Stimulated activated CD8-positive, alpha-beta memory T cell treated with anti-CD3 and anti-CD28 coated beads, Interleukin-15, amount 100 ng/mL, for 1 hour (primary cell): ENCODE measurements around the gene MANEAL.

Experiments used
- DNase-seq: peaks from one replicate; pipeline ENCODE4 v3.0.0-alpha.2; 2020; ENCODE audit warnings: low read depth

The MANEAL gene

DNA sequence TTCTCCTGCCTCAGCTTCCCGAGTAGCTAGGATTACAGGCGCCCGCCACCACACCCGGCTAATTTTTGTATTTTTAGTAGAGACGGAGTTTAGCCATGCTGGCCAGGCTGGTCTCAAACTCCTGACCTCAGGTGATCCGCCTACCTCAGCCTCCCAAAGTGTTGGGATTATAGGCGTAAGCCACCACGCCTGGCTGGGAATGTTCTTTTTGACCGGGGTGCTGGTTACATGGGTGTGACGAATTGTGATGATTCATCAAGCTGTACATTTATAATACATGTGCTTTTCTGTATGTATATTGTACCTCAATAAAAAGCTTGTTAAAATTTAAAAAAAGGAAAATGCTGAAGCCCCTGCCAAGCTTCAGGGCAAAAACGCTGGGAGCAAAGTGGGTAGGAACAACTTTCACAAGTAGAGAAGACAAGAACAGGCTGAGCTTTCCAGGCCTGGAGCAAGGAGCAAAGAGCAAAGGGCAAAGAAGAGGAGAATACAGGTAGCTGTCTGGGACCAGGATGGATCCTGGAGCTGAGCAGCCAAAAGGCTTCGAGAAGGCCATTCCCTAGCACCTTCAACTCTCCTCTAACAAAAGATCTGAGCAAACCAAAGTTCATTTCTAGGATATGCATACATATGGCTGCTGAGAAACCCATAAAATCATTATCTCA, 34.9 kb downstream of the MANEAL start:
- DNase-seq: no peak

DNA sequence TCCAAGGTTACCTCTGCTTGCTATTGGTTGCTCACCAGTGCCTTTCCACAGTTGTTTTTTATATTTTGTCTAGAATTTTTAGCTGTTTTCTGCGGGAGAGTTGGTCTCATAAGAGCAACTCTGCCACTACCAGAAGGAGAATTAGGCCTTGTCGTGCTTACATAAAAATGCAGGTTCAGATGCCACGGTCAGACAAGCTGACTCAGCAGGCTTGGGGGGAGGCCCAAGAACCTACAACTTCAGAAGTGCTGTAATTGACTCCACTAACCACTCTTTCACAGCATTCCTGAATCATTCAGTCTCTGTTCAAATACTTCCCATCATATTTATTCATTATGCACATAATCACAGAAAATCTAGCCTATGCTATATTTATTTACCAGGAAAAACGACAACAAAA, 37.5 kb downstream of the MANEAL start:
- no peak for DNase-seq

DNA sequence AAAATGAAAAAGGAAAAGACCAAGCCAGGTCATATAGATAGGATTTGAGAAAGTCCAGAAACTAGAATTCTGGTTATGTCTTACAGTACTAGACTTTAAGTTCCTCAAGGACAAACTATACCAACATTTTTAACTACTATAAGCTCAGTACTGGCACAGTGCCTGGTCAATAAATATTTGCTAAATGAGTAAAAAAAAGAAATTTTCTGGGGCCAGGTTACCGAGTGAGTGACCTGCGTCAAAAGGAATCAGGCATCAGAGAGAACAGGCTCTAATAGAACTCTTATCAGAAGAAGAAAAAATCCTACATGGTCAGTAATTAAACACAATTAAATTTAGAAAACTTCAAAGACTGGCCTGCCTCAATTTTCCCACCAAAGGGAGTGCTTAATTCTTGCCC, 38.2 kb downstream of the MANEAL start:
- no peak for DNase-seq

DNA sequence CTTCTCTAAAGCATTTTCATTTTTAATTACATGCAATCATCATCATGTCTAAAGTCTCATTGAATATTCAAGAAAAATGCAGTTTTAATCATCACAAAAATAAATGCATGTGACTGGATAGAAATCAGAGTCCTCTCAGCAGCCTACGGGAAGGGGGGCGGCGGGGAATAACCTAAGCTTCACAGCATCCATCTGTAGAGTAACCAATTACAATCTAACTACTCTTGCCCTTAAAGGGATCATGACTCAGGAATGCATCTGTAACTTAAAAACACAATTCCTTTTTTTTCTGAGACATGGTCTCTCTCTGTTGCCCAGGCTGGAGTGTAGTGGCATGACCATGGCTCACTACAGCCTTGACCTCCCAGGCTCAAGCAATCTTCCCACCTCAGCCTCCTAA, 43.1 kb downstream of the MANEAL start:
- DNase-seq: no peak

DNA sequence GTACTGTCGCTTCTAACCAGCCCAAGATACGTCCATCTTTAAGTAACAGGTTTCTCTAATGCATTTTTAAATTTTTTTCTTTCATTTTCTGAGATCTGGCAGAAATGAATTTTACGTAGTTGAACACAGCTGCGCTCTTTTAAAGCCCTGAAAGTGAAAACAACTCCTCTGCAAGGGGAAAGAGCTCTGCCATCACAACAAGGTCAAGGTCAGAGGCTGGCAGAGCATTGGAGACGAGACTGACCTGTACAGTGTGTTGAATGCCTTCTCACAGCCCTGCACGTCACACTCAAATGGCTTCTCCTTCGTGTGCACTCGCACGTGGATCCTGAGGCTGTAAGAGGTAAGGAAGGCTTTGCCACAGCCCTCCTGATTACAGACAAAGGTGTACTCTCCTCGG, 46.0 kb downstream of the MANEAL start:
- DNase-seq: no peak

DNA sequence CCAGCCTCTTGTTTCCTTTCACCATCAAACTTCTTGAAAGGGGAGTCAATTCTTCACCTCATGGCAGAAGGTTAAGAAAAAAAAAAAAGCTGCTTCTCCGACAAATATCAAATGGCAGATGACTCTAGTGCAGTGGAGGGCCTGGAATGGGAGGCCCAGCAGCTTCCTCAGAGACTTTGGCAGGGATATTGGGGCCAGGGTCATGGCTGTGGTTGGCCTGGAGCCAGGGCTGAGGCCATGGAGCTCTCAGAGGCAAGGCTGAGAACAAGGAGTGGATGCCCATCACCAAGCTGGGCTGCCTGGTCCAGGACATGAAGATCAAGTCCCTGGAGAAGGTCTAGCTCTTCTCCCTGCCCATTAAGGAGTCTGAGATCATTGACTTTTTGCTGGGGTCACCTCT, 47.1 kb downstream of the MANEAL start:
- no peak for DNase-seq

DNA sequence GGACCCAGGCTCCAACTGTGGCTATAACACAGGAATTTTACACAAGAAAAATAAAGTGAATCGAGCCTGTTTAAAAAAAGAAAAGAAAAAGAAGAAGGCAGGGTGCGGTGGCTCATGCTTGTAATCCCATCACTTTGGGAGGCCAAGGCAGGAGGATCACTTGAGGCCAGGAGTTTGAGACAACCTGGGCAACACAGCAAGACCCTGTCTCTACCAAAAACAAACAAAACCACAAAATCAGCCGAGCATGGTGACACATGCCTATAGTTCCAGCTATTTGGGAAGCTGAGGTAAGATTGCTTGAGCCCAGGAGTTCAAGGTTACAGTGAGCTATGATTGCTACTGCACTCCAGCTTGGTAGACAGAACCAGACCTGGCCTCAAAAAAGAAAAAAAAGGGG, 48.0 kb downstream of the MANEAL start:
- DNase-seq: no peak

DNA sequence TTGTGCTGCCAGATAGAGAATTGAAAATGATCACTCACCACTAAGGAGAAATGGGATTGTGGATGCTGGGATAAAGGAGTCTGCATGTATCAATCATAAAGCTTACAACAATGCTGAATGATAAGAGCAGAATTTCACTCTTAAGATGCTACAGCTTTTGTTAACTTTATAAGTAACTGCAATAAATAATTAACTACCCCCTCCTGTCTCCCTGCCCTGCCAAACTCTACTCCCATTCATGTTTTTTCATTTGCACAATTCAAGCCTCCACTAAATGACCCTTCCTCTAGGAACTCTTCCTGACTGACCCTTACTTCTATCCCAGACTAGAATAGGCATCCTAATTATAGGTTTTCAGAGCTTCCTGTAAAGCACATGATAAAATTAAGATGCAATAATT, 50.9 kb downstream of the MANEAL start:
- no peak for DNase-seq

DNA sequence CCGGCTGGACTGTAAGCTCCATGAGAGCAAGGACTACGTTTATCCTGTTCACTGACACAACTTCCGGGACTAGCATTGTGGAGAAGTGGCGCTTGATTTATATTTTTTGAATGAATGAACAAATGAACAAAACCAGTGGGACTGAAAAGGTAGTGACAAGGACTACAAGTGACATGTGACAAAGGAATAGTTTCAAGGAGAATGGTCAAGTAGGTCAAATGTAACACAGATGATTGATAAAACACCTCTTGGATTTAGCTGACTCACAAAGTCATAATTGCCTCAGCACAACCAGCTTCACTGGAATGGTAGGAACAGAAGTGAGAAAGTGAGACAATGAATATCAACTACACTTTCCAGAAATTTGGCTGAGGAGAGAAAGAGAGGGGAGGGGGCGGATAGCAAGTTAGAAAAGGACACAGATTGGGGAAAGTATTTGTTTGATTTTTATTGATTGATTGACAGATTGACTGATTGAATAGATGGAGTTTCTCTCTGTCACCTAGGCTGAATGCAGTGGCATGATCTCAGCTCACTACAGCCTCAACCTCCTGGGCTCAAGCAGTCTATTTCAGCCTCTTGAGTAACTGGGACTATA, 51.5 kb downstream of the MANEAL start:
- no peak for DNase-seq

DNA sequence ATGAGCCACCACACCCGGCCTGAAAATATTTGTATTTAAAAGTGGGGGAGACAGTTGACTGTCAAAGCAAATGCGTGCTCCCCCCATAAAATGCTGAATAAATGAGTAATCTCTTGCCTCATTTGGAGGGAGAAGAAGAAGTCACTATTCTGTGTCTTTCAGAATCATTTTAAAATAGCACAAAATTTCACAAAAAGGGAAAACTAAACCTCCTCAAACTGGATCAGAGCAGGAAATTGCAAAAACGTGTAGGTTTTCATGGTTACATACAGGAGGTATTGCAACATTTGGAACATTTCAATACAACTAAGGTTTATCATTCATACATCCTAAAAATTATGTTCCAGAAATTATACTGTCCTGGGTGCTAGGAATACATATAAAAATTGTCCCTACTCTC, 52.1 kb downstream of the MANEAL start:
- DNase-seq: no peak

DNA sequence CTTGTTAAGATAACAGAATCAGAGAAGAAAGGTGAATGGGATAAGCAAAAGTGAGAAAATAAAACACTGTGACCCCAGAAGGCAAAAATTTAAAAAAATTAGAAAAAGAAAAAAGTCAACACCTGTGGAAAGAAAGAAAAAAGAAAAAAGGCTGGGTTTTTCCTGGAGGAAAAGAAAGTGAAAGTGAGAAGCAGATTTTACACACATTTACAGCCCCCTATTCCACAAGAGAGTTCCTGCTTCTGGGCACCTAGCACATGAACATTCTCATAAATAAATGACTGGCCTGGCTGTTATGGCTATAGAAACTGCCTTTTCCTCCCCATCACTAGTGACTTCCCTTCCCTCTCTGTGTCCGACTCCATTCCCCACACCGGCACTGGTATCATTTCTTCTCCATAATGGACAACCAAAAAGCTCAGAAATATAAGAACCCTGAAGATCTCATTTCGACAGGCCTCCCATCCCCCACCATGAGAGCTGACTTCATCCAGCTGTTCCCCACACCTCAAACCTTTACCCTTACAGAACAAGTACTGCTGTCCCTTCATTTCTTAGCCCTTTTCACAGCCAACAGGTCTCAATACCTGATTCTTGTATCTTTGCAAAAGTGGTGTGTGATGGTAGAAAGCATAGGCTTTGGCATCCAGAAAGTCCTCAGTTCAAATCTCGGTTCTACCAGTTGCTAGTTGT, 53.1 kb downstream of the MANEAL start:
- DNase-seq: no peak

DNA sequence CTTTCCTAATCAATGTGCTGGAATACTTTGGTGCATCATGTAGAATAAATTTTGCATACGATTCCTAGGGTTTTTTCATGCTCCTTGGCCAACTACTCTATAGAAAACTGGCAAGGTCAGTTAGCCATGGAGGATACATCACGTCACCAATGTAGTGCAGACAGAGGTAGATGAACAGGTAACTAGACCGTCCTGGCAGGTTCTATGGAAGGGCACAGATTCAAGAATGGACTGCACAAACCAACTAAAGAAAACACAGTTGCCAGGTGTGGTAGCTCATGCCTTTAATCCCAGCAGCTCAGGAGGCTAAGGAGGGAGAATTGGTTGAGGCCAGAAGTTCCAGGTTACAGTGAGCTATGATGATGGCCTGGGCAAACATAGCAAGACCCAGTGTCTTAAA, 55.8 kb downstream of the MANEAL start:
- DNase-seq: no peak

DNA sequence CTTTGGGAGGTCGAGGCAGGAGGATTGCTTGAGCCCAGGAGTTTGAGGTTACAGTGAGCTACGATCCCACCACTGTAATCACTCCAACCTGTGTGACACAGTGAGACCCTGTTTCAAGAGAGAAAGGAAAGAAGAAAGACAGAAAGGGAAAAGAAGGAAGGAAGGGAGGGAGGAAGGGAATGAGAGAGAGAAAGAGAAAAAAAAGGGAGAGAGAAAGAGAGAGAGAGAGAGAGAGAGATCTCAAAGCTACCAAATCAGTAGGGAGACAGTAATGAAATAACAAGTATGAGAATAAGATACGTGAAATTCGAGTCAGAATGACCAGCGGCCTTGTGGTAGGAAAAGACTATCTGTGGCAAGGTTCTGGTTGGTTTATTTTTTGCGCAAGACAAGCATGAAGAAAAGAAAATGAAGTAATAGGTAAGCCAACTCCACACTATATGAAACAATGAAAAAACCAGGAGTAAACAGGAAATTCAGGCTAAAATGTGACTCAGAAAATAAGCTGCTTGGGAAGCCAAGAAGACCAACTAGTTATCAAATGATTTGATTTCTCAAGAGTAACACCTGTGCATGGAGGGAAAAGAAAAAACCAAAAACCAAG, 56.8 kb downstream of the MANEAL start:
- no peak for DNase-seq
